DMS53 (cell line): ENCODE results near the gene HOXA2.

Source experiments
- DNase-seq: peaks from one replicate; lab custom pipeline; 2025; lab: John Stamatoyannopoulos, UW

Gene HOXA2

DNA sequence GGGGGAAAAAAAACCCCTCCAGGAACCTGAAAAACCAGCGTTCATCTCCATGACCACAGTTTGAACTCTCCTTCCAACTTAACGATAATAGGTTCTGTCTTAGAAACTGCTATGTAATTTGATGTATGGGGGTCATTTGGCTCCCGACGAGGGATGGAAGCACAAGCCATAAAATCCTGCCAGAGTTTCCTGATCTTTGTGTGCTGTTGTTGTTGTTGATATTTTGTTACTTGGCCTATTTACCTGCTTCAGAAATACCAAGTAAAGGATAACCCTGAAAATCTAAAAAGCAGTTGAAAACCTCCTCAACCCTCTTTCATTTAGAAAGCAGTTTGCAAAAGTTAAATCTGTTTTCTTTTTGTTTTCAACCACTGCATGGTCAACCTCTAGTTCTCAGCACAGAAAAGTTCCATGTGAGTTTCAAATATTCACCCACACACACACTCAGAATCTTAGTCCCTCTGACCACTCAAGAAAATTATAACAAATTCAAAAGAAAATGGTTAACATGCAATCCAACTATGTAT lies 9.3 kb upstream of the HOXA2 start:
- DNase-seq, result no peak

DNA sequence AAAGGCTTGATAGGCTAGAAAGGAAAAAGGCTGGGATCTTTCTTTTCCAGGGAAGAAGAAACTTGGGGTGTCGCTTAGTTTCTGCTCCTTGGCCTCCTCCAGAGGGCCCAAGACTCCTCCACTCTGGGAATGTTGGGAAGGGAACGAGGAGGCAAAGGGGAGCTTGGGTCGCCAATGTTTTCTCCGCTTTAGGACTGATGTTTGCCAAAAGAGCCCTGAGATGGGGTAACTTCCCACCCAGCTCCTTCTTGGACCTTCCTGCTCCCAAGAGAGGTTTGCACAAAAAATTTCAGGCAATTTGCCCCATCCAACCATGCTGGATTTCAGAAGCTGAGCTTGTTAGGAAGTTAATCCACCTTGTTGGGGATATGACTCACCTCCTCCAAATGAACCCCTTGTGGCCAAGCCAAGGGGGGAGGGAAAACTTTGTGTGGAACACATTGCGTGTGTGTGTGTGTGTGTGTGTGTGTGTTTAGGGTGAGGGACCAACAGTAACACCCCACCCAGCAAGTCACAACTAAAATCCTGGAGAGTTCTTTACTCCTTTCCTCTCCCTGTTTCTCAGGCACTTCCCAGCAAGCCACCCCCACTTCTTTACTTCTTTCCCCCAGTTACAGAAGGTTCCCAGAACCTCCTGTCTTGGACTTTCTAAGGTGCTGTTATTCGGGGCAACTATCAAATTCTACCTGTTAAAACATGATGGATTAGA lies 8.7 kb upstream of the HOXA2 start:
- no peak for DNase-seq

DNA sequence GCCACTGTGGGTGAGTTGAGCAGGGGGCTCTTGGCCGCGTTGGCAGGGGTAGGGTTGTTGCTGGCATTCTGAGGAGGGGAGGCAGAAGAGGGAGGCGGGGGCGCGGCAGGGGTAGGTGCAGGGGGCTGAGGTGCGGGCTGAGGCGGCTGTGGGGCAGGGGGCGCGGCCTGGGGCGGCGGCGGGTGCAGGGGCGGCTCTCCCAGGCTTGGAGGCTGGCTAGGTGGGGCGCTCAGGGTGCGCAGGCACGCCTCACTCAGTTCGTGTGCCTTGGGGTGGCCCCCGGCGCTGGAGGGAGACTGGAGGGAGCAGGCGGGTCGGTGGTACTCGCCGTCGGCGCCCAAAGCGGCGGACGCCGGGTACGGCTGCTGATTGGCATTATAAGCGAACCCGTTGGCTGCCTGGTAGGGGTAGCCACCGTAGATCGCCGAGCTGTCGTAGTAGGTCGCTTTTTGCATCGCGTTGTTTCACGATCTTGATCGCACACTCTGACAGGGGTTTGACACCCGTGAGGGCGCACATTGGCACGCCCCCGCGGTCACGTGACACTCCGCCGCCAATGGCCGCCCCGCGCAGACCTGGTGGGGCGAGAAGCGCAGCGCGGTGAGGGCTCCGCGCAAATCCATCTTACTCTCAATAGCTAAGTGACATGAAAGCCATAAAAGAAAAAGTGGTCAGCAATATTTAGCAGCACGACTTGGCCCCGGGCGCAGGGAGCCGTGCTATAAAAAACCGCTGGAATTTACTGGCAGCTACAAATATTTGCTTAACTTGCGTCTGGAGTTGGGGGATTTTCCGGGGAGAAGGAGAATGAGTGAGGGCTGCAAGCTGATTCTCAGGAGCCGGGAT lies 7.9 kb upstream of the HOXA2 start:
- no peak for DNase-seq

DNA sequence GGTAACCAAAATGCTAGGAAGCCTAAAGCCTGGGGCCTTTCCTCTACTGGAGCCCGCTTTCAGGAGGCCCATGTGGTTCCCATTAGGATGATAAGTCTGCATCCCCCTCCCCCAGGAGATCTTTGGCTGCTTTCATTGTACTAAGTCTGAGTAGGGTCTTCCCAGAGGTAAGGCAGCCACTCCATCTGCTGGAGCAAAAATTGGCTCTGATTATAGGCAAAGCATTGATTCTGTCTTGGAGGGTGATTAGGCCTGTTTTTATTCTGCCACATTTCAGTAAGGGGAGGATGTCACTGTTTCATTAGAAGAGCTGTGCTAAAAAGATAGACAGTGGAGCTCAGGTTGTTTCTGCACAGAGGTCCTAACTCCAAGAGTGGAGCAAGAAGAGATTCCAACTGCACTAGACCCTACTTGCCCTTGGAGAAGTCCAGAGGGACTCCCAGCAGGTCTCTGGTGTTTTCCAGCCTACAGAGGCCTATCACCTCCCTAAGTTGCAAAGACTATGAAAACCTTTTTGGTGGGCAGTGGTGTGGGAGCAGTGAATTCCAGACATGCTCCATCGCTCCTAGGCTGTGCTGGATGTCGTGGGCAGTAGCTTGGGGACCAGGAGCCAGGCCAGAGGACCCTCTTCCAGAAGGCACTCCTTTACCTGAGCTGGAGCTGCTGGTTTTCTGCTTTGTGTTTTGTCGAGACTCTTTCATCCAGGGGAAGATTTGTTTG lies 7.1 kb upstream of the HOXA2 start:
- DNase-seq, result no peak

DNA sequence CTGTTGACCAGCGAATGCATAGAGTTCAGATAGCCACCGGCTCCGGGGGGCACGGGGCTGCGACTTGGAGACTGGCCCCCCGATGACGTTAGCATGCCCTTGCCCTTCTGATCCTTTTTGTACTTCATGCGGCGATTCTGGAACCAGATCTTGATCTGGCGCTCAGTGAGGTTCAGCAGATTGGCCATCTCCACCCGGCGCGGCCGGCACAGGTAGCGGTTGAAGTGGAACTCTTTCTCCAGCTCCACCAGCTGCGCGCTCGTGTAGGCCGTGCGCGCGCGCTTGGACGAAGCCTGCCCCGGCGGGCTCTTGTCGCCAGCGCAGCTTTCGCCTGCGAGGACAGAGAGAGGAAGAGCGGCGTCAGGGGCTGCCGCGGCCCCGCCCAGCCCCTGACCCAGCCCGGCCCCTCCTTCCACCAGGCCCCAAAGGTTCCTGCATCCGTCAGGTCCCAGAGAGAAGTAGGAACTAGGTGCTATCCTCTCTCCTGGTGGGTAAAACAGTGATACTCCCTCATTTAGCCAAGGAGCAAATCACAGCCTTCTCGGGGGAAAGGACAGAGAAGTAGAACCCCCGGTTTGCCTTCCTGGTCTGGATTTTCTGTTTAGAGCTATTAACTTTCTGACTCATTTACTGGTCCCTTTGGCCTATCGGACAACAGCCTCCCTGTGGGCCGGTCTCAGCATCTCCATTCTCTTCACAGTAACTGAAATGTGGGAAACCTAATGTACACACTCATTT lies 6.1 kb upstream of the HOXA2 start:
- peak; percentile 69 for DNase-seq

DNA sequence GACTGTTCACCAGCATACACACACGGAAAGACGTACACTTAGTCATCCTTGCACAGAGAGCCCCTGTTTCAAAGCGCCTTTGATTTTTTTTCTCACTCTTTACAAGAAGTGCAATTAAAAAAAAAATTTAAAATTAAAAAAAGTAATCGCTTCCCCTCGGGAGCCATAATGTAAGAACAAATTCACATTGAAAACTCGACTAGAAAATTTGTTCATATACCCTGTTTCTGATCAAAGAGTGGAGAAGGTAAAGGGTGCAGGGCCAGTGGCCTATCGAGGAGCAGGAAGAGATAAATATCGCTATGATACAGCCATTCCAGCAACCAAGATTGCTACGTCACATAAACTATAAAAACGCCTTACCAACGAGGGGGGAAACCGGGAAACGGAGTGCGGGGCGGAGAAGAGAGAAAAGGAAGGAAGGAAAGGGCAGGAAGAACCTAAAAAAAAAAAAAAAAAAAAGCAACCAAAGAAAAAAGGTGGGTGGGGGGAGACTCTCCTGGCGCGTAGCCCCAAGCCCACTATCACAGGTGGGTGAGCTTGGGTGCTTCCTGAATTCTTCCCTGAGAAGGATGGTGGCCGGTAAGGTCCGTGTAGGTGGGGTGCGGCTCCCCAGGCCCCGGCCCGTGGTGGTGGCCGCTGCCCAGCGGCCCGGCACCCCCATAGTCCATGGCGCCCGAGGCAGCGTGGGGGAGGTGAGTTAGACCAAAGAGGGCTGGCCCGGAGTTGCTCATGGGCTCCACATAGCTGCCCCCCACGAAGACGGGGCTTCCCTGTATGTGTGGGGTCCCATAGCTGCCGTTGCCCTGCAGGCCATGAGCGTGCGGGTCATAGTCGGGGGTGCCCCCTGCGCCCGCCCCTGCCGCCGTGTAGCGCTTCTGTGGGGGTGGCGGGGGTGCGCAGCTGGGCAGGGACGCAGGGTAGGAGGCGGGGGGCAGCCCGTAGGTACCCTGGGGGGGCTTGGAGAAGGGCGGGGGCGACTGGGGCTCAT lies 5.2 kb upstream of the HOXA2 start:
- no peak for DNase-seq

DNA sequence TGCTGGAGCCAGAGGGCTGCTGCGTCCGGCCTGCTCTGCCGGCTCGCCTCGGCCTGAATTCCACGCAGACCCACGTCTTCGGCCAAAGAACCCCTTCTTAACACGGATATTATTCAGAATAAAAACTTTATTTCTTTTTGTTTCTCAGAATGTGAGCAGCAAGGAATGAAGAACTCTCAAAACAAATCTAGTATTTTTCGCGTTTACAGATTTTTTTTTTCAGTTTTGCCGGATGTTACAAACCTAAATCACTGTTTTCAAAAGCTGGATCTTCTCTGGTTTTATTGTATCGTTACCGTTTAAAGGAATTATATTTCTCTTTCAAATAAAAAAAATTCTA lies 4.4 kb upstream of the HOXA2 start:
- DNase-seq, result no peak

DNA sequence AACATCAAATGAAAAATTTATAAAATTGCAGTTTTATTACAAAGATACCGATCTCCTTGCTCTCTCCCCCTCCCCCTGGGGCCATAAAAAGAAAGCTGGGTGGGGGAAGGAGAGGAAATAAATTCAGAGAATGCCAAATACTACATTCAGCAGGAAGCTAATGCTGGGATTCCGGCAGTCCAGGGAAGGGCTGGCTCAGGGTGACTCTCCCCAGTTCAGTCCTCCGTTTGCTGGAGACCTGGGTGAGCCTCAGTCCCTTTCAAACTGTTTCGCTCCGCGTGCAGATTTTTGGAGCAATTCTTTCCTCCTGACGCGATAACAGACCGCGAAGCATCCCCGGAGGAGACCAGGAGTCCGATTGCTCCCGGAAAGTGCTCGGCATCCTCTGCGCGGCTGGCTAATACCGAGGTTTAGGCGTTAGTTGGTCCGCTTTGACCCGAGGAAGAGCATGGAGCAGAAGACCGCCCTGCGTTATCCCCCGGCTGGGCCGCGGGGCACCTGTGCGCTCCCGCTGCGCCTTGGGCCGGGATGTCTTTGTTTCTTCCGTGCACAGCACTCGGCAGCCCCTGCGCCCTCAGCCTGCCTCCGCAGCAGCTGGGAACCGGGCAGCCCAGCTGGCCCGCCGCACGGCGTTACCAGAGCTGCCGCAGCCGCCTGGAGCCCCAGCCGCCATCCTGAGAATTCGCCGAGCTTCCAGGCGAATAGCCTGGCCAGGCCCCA lies 3.9 kb upstream of the HOXA2 start:
- DNase-seq, result peak; percentile 85

DNA sequence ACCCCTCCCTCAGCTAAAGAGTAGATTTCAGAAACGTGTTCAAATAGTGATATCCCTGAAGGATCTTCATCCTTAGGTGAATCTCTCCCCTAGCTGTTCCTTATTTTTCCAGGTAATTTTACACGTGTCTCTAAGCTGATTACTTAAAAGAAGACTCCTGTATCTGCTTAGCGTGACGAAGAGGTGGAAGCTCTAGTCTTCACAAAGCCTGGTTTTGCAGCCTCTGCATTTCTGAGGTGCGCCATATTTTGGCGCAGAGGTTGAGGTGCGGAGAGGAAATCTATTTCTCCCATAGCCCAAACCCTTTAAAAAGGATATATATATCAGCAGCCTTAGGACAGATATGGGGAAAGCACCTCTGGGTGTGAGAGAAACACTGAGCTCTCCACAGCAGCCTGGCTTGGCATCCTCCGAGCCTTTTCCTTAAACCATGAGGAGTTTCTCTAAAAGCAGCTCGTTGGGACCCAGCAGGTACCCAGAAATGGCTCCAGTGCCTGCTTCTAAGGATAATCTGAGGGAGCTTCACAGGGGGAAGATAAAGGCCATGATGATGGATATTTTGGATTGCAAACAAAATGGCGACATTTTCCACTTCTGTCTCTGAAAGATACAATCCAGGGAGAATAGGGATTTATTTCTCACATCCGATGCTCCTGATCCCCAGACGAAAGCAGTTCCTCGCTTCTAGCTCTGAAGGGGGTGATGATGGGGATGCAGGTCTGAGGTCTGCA lies 3.0 kb upstream of the HOXA2 start:
- DNase-seq, result no peak

DNA sequence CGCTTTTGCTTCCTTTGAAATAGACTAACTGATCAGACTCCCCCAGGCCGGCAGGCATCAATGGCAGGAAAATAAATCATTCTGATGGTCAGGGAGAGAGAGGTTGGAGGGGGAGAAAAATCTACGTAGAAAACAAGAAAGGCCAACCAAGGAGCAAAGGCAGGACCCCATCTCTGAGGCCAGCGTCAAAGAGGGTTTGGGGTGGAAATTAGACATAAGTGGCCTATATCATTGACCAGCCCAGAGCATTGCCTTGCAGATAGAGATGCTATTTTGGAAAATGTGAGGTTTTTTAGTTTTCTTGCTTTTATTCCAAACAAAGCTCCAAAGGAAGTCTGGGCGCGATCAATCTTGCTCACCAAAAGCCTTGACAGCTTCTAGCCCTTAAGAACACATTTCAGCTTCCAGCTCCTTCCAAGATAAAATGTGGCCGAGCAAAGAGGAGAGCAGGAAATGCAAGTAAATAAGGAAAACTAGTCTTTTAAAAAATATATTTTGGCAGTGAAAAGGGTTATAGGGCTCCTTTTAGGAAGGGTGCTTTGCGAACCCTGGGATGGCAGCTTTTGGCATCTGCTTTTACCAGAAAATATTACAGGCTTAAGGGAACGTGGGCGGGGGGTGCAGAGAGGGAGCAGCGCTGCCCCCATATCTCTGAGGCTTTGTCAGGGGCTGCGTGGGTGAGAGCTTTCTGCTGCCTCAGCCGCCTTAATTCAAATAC lies 2.0 kb upstream of the HOXA2 start:
- DNase-seq, result no peak

DNA sequence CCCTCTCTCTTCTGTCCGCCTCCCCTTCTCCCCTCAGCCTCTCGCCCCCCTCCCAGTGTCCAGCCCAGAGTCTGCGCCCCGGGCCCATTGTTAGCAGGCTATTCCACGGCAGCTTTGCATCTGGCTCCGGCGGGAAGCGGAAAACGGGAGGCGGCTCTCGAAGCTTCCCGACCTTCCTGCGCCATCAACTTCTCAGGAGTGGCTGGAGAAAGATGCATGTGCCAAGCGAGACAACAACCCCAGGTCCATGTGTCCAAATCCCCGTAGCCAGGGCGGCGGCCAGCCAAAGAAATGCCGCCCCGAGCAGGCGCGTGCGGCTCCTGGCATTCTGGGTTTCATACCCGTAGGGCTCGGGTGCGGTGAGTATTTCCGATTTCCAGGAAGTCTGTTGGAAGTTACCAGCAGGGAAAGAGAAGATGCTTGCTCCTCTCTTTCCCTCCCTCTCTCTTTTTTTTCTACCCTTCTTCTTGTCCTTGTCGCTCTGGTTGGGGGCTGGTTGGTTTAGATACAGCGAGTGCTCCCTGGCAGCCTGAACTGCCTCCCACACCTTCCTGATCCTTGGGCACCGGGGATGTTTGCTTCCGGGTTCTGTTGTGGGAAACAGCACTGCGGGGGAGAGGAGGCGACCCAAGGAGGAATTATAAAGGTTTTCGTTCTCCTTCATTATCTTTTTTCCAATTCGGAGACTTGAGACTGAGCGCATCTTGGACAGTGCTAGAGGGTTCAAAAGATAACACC lies 1.2 kb upstream of the HOXA2 start:
- DNase-seq, result no peak

DNA sequence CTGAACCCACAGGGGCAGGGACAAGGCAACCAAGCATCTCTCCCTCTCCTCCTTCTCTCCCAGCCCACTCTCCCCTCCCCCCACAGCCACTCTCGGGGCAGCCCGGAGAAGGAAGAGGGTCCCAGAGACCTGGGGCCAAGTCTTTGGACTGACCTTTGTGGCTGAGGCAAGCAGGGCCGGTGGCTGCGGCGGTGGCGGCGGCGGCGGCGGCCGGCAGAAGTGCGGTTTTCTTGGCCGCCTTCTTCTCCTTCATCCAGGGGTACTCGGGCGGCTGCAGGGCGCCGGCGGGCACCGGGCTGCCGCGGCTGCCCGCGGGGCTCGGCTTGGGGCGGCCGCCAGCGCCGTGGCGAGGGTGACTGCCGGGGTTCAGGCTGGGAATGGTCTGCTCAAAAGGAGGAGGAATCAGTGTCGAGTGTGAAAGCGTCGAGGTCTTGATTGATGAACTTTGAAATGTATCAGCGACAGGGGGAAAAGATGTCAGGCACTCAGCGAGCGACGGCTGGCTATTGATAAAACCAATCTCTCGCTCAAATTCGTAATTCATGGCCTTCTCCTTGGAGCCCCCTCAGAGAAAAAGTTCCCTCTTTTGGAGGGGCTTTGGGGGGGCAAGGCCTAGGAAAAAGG lies 414 bp downstream of the HOXA2 start:
- DNase-seq, result no peak

DNA sequence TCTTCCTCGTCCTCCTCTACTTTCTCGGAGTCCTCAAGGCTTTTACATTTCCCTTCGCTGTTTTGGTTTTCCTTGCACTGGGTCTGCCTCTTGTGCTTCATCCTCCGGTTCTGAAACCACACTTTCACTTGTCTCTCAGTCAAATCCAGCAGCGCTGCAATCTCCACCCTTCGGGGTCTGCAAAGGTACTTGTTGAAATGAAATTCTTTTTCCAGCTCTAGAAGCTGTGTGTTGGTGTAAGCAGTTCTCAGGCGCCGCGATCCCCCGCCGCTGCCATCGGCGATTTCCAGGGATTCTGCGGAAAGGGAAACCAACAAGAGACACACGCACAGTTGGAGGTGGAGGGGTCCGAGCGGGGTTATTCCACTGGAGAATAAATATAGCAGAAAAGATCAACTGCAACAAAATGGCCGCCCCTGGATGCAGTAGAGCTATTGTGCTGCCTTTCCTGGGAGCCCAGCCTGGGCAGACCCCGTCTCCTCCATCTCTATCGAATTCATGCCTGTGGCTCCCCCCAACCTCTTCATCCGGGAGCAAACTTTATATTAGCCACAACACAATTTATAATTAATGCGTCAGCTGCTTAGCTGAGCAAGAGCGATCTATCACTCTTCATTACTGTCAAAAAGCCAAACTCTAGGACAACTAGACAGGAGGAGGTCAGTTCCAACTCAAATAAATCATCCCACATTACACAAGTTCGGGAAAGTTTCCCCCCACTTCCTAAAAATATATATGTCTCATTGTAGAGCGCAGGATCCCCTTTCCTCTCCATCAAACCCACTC lies 1.1 kb downstream of the HOXA2 start:
- no peak for DNase-seq

DNA sequence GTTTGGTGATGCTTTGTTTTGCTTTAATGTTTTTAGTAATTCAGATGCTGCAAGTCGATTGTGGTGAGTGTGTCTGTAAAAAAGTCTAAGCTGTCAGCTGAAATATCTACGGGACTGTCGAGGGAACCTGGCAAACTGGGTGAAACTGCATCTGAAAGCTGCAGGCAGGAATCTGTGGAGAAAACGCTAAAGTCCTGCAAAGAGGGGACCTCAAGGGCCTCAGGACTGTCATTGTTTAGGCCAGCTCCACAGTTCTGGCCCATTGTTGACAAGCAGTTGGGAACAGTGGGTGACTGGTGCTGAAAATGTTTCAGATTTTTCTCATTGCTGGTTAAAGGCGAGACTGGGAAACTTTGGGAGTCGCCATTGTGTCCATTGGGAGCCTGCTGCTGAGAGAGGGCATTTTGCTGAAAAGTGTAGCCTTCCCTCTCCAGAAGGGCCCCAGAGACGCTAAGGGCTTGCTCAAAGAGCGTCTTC lies 1.8 kb downstream of the HOXA2 start:
- no peak for DNase-seq

DNA sequence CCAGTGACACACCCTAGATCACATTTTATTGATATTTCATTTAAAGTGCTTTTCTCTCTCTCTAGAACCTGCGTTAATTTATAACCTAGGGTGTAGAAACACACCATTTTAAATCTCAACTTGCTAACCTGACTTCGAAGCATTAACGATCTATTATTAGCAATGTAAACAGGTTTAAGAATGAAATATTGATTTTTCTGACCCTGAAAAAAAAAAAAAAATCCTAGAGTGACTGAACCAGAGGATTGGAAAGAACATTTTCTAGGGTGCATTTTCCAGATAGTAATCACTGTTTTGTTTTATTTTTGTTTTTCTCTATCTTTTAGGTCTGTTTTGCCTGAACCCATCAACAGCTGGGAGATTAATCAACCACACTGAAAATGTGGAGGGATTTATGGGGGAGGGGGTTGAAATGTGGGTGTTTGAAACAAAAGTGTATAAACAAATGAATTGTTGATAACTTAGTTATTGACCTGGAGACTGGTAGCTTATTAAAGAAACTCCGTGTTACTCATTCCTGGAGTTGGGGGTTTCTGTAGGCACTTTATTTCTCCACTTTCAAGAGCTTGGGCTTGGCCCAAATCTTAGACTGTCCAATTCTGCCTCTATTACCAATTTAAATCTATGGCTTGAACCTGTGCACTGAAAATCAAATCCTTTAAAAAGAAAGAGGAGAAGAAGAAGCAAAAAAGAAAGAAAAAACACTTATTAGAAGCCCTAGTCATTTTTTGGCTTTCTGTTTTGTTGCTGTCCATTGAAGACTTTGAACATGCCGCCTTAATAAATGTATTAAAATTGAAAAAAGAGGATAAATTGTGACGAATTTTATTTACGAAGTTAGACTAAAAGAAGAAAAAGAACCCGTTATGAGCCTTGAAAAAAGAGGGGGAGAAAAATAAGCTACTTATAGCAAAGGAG lies 2.8 kb downstream of the HOXA2 start:
- no peak for DNase-seq
